MM.1S (cell line): ENCODE data around the gene SRP54.

Experiments used
- CTCF ChIP-seq: fragments of 300-600 bp; sonication (generic); IDR thresholded peaks from 2 replicates; pipeline ENCODE4 v1.5.1; 2016; ENCODE audit warnings: antibody characterized with exemption, low read length, mixed read lengths
- EZH2 ChIP-seq: fragments of 300-600 bp; sonication (generic); optimal IDR thresholded peaks from 2 replicates; pipeline ENCODE3; 2017; ENCODE audit warnings: low read depth, mild to moderate bottlenecking, antibody characterized with exemption, low read length, mixed read lengths
- EZH2phosphoT487 ChIP-seq: fragments of 300-600 bp; sonication (generic); IDR thresholded peaks from 2 replicates; pipeline ENCODE4 v1.6.1; 2018; ENCODE audit warnings: antibody characterized with exemption, low read length

- TF ChIP-seq CTCF, result no peak
- TF ChIP-seq EZH2, result no peak
- no peak for TF ChIP-seq EZH2phosphoT487
Measured at GRCh38 chr14:34983786-34984185, 994 bp downstream of the SRP54 start.
